GM18517 (cell line): ENCODE measurements around the gene PIP5K1B.

ENCODE experiments used
- ATAC-seq: cut with Tn5 transposase; IDR thresholded peaks from one replicate; pipeline ENCODE4 v1.9.1; 2021; ENCODE audit warnings: mild to moderate bottlenecking, moderate library complexity; ENCODE audit not compliant: unreplicated experiment

PIP5K1B gene

GRCh38 chr9:68763104-68763503 is 58.1 kb downstream of the PIP5K1B start:
- ATAC-seq, result no peak

GRCh38 chr9:68768619-68769018 is 63.6 kb downstream of the PIP5K1B start:
- ATAC-seq, result no peak

- ATAC-seq, result no peak
Measured at GRCh38 chr9:68769852-68770251, 64.8 kb downstream of the PIP5K1B start.

- ATAC-seq, result no peak
Measured at GRCh38 chr9:68771376-68771775, 66.3 kb downstream of the PIP5K1B start.

GRCh38 chr9:68775003-68775730 is 70.1 kb downstream of the PIP5K1B start:
- ATAC-seq, result no peak

GRCh38 chr9:68777070-68777763 is 72.2 kb downstream of the PIP5K1B start:
- ATAC-seq, result no peak

GRCh38 chr9:68778635-68779034 is 73.6 kb downstream of the PIP5K1B start:
- no peak for ATAC-seq

GRCh38 chr9:68779558-68780379 is 74.7 kb downstream of the PIP5K1B start:
- peak; percentile 88 for ATAC-seq

GRCh38 chr9:68780380-68780712 is 75.3 kb downstream of the PIP5K1B start:
- no peak for ATAC-seq

GRCh38 chr9:68780720-68781119 is 75.7 kb downstream of the PIP5K1B start:
- no peak for ATAC-seq

- ATAC-seq, result no peak
Measured at GRCh38 chr9:68781928-68782327, 76.9 kb downstream of the PIP5K1B start.

- ATAC-seq, result no peak
Measured at GRCh38 chr9:68782546-68782945, 77.5 kb downstream of the PIP5K1B start.

GRCh38 chr9:68785965-68786364 is 80.9 kb downstream of the PIP5K1B start:
- no peak for ATAC-seq

- ATAC-seq, result no peak
Measured at GRCh38 chr9:68791169-68791568, 86.1 kb downstream of the PIP5K1B start.

- no peak for ATAC-seq
Measured at GRCh38 chr9:68793605-68794343, 88.7 kb downstream of the PIP5K1B start.

GRCh38 chr9:68794898-68795297 is 89.9 kb downstream of the PIP5K1B start:
- no peak for ATAC-seq

- ATAC-seq, result no peak
Measured at GRCh38 chr9:68795411-68795810, 90.4 kb downstream of the PIP5K1B start.

GRCh38 chr9:68797116-68797515 is 92.1 kb downstream of the PIP5K1B start:
- ATAC-seq, result no peak

- no peak for ATAC-seq
Measured at GRCh38 chr9:68798423-68798822, 93.4 kb downstream of the PIP5K1B start.

- no peak for ATAC-seq
Measured at GRCh38 chr9:68800836-68801235, 95.8 kb downstream of the PIP5K1B start.

- peak; percentile 97 for ATAC-seq
Measured at GRCh38 chr9:68802525-68803015, 97.5 kb downstream of the PIP5K1B start.
